T-helper 17 cell (primary cell): Measurements from ENCODE around the gene PTGR3. TPM values are rescaled to one million over a fixed set of nuclear protein-coding genes. Genes with fewer than 3 reads are reported as not detected.

ENCODE experiments used
- ATAC-seq: fragments of 150-1000 bp; cut with Tn5 transposase; 2 replicates; pipeline ENCODE4 v1.10.0; 2021; ENCODE audit warnings: mild to moderate bottlenecking, moderate library complexity
- DNase-seq, 3 donors: peaks; one replicate each; pipeline versions ENCODE4 v3.0.0 to v3.0.0-alpha.2; 2020 to 2021
- H3K9me3 ChIP-seq: one replicate; pipeline ENCODE4 v1.7.0; 2013; ENCODE audit warnings: low read length, mild to moderate bottlenecking; ENCODE audit not compliant: control insufficient read depth, poor library complexity, severe bottlenecking
- H3K27ac Mint-ChIP-seq: one replicate; pipeline ENCODE4 v1.8.0; 2022; ENCODE audit warnings: mild to moderate bottlenecking, moderate library complexity, mixed read lengths
- H3K27me3 Mint-ChIP-seq: one replicate; pipeline ENCODE4 v1.8.0; 2022; ENCODE audit warnings: mixed read lengths
- H3K36me3 Mint-ChIP-seq: one replicate; pipeline ENCODE4 v1.8.0; 2022; ENCODE audit warnings: low read depth, mixed read lengths
- H3K4me1 Mint-ChIP-seq: one replicate; pipeline ENCODE4 v1.8.0; 2022; ENCODE audit warnings: mild to moderate bottlenecking, mixed read lengths
- H3K4me3 Mint-ChIP-seq: one replicate; pipeline ENCODE4 v1.8.0; 2022; ENCODE audit warnings: mild to moderate bottlenecking, moderate library complexity, mixed read lengths
- total RNA-seq, 4 donors: library from RNA in 2 of 4; stranded (reverse) in 2 of 4; gene quantifications; one replicate each; pipeline ENCODE4 v1.2.3 and lab custom pipeline; 2022 to 2026

PTGR3 gene
- total RNA-seq, 2 donors from 2014 or later: 20.8 to 25.1 TPM

DNA sequence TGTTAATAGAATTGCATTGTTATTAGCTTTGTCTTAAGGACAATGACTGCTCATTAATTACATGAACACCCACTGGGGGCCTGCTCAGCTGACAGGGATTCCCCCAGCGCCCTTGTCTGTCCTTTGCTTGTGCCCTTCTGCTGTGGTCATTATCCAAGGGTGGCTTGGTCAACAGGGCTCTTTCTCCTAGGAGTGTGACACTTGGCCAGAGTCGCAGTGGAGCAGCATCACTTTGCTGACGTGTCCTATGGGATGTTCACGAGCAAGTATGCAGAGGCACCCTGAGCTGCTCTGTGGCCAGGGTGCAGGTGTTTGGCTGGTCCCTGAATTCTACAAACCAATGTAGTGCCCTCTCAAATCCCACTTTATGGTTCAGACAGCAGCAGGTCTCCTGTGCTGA is 46.0 kb downstream of the PTGR3 start:
- peaks cover 9% of the 10 kb centered on the region for H3K4me1 Mint-ChIP-seq
- H3K9me3 ChIP-seq: no peaks in the 10 kb centered on the region

DNA sequence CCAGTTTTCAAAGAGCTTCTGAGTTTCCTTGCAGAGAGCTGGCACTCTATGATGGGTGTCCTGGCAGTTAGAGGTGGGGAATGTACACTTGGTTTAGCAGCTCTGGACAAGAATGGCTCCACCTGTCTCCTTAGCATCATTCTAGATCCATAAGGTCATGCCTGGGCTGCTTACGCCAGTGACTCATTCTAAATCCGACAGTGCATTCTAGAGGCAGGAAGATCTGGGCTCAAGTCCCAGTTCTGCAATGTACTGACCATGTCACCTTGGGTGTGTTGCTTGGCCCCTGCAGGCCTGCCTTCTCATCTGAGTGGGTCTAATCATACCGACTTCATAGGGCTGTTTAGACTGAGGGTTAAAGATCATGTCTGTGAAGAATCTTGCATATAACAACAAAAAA is 46.5 kb downstream of the PTGR3 start:
- Mint-ChIP-seq H3K4me1 (peaks cover 9% of the 10 kb centered on the region), H3K27me3 (peaks cover 32% of the 10 kb centered on the region), H3K36me3 (no peaks in the 10 kb centered on the region), H3K4me3 (no peak overlapping the region), H3K27ac (no peak overlapping the region)
- DNase-seq: no peak
- no peak for ATAC-seq
- H3K9me3 ChIP-seq: no peaks in the 10 kb centered on the region

More for the DNA sequence above, 46.0 kb downstream of the PTGR3 start:
- ATAC-seq (no peak), DNase-seq (no peak)
- Mint-ChIP-seq H3K27me3 (peaks cover 32% of the 10 kb centered on the region), H3K4me3 (no peak overlapping the region), H3K36me3 (no peaks in the 10 kb centered on the region), H3K27ac (no peak overlapping the region)

DNA sequence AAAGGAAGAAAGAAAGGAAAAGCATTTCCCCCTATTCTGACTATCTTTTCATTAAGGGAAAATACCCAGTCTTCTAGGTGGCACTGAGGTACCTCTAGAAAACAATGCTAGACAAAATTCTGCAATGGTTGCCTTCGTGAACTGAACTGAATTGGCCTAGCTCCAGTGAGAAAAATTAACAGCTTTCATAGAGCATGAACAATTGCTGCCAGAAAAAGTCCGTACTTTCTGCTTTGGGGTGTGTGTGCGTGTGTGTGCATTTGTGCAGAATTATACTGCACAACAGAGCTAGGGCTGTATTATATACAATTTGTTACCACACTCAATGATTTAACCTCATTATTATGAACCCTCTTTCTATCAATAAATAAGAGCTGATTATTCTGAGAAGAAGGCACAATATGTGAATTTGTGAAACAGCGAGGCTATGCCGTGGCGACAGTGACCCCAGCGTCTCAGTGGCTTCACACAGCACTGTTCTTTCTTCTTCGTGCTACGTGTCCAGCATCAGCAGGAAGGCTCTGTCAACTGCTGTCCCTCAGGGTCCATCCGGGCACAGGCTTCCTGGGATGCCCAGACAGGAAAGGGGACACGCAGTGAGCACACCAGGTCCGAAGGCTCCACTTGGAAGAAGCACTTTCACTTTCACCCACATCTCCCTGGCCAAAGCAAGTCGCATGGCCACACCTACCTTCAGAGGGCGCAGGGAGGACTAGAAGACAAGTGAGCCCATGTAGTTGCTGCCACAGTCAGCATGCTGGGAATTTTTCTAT is 47.5 kb downstream of the PTGR3 start:
- Mint-ChIP-seq H3K4me3 (peak overlapping the region; percentile 86), H3K4me1 (peaks cover 9% of the 10 kb centered on the region), H3K27ac (no peak overlapping the region), H3K36me3 (no peaks in the 10 kb centered on the region), H3K27me3 (peaks cover 25% of the 10 kb centered on the region)
- H3K9me3 ChIP-seq: no peaks in the 10 kb centered on the region
- no peak for DNase-seq
- ATAC-seq: peak; percentile 53

- no peak overlapping the region for H3K27ac Mint-ChIP-seq
- H3K4me1 Mint-ChIP-seq: peaks cover 9% of the 10 kb centered on the region
- no peaks in the 10 kb centered on the region for H3K36me3 Mint-ChIP-seq
- H3K9me3 ChIP-seq: no peaks in the 10 kb centered on the region
- ATAC-seq: no peak
- H3K27me3 Mint-ChIP-seq: peaks cover 25% of the 10 kb centered on the region
- no peak for DNase-seq
- H3K4me3 Mint-ChIP-seq: no peak overlapping the region
Measured at GRCh38 chr18:75160364-75160763, 48.6 kb downstream of the PTGR3 start.

- no peaks in the 10 kb centered on the region for H3K9me3 ChIP-seq
- ATAC-seq (no peak), DNase-seq (no peak)
- no peak overlapping the region for H3K27ac Mint-ChIP-seq
- H3K36me3 Mint-ChIP-seq: peaks cover 3% of the 10 kb centered on the region
- H3K27me3 Mint-ChIP-seq: peaks cover 29% of the 10 kb centered on the region
- no peak overlapping the region for H3K4me3 Mint-ChIP-seq
- H3K4me1 Mint-ChIP-seq: peaks cover 9% of the 10 kb centered on the region
Measured at GRCh38 chr18:75159646-75160356, 49.1 kb downstream of the PTGR3 start.

GRCh38 chr18:75159238-75159518 is 49.8 kb downstream of the PTGR3 start:
- H3K27ac Mint-ChIP-seq: no peak overlapping the region
- no peak overlapping the region for H3K4me3 Mint-ChIP-seq
- peaks cover 30% of the 10 kb centered on the region for H3K27me3 Mint-ChIP-seq
- peaks cover 3% of the 10 kb centered on the region for H3K36me3 Mint-ChIP-seq
- ATAC-seq: no peak
- DNase-seq: no peak
- no peaks in the 10 kb centered on the region for H3K9me3 ChIP-seq
- peaks cover 9% of the 10 kb centered on the region for H3K4me1 Mint-ChIP-seq

Other genes with a start within 250 kb of the PTGR3 start
- 10 to 100 TPM; 17.5 to 17.6 TPM for gene TSHZ1, start 1.7 kb upstream of the PTGR3 start, total RNA-seq
- gene SMIM21, start 218.6 kb upstream of the PTGR3 start, total RNA-seq: not detected